ENCODE results near the gene DAPP1.
A peak's percentile ranks its signal among the peaks of the same experiment; 100 is the strongest.

The DAPP1 gene

DNA sequence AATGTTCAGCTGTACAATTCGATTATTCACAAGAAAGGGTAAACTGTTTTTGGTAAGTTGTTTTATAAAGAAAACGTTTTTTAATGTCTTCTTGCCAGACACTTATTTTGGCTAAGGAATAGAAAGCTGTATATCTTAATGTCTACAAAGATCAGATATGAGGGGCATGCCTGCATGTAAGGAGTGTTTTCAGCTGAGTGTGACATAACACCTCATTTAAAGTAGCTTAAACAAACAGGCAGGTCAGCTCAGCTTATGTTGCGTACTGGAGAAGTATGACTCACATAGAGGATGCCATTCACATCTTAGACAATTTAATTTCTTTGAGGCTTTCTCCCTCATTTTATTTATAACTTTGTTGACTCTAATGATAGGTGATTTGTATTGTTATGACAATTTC is 47.2 kb downstream of the DAPP1 start:
- ATAC-seq, result peak; percentile 43
- TF ChIP-seq TCF4 (CRISPR knock-in tag; IDR thresholded peaks at IDR 0.05; ENCODE audit: borderline replicate concordance), result no peak
- TF ChIP-seq PPARA (CRISPR knock-in tag; IDR thresholded peaks at IDR 0.05; ENCODE audit: borderline replicate concordance), result no peak
- TF ChIP-seq, protein P1, sequence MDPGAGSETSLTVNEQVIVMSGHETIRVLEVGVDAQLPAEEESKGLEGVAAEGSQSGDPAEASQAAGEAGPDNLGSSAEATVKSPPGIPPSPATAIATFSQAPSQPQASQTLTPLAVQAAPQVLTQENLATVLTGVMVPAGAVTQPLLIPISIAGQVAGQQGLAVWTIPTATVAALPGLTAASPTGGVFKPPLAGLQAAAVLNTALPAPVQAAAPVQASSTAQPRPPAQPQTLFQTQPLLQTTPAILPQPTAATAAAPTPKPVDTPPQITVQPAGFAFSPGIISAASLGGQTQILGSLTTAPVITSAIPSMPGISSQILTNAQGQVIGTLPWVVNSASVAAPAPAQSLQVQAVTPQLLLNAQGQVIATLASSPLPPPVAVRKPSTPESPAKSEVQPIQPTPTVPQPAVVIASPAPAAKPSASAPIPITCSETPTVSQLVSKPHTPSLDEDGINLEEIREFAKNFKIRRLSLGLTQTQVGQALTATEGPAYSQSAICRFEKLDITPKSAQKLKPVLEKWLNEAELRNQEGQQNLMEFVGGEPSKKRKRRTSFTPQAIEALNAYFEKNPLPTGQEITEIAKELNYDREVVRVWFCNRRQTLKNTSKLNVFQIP (CRISPR knock-in tag; IDR thresholded peaks at IDR 0.05; ENCODE audit: borderline replicate concordance, low read depth), result no peak
- no peak for TF ChIP-seq PATZ1 (CRISPR knock-in tag; IDR thresholded peaks at IDR 0.05; ENCODE audit: borderline replicate concordance)
- TF ChIP-seq ZNF565 (CRISPR knock-in tag; conservative IDR thresholded peaks at IDR 0.05; ENCODE audit: low read depth), result no peak

DNA sequence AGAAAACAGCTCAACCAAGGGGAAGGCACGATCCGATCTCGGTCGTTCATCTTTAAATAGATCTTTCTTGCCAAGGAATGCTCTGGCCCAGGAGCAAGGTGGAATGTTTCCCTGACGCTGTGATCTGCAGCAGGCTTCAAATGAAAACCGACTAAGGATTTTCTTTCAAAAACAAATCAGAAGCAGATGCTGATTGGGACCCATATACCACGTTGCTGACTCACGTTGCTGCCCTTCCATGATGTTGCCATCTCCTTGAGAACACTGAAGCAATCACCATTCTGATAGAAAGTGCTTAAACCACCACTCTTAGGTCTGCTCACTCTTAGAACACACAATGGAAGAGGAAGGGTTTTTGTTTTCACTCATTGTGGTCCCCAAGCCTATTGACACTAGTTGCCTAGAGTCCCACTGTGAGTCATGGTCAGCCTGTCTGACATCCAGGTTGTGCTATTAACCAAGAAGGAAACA is 51.5 kb downstream of the DAPP1 start:
- no peak for TF ChIP-seq SNAI2 (CRISPR knock-in tag; IDR thresholded peaks at IDR 0.05)
- TF ChIP-seq ZFP3 (CRISPR knock-in tag; IDR thresholded peaks at IDR 0.05), result no peak
- TF ChIP-seq, protein P2, sequence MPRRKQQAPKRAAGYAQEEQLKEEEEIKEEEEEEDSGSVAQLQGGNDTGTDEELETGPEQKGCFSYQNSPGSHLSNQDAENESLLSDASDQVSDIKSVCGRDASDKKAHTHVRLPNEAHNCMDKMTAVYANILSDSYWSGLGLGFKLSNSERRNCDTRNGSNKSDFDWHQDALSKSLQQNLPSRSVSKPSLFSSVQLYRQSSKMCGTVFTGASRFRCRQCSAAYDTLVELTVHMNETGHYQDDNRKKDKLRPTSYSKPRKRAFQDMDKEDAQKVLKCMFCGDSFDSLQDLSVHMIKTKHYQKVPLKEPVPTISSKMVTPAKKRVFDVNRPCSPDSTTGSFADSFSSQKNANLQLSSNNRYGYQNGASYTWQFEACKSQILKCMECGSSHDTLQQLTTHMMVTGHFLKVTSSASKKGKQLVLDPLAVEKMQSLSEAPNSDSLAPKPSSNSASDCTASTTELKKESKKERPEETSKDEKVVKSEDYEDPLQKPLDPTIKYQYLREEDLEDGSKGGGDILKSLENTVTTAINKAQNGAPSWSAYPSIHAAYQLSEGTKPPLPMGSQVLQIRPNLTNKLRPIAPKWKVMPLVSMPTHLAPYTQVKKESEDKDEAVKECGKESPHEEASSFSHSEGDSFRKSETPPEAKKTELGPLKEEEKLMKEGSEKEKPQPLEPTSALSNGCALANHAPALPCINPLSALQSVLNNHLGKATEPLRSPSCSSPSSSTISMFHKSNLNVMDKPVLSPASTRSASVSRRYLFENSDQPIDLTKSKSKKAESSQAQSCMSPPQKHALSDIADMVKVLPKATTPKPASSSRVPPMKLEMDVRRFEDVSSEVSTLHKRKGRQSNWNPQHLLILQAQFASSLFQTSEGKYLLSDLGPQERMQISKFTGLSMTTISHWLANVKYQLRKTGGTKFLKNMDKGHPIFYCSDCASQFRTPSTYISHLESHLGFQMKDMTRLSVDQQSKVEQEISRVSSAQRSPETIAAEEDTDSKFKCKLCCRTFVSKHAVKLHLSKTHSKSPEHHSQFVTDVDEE (CRISPR knock-in tag; IDR thresholded peaks at IDR 0.05), result no peak
- TF ChIP-seq ZC3H10 (CRISPR knock-in tag; IDR thresholded peaks at IDR 0.05), result no peak
- TF ChIP-seq TOX (CRISPR knock-in tag; IDR thresholded peaks at IDR 0.05; ENCODE audit: borderline replicate concordance), result no peak
- no peak for TF ChIP-seq ZNF8 (CRISPR knock-in tag; IDR thresholded peaks at IDR 0.05)
- no peak for TF ChIP-seq RARB (CRISPR knock-in tag; IDR thresholded peaks at IDR 0.05)
- no peak for TF ChIP-seq ISL1 (CRISPR knock-in tag; IDR thresholded peaks at IDR 0.05)
- no peak for TF ChIP-seq GLIS3 (CRISPR knock-in tag; IDR thresholded peaks at IDR 0.05)
- TF ChIP-seq OSR1 (CRISPR knock-in tag; IDR thresholded peaks at IDR 0.05), result no peak
- no peak for TF ChIP-seq ZFP30 (CRISPR knock-in tag; IDR thresholded peaks at IDR 0.05)
- no peak for TF ChIP-seq PPARA (CRISPR knock-in tag; IDR thresholded peaks at IDR 0.05; ENCODE audit: borderline replicate concordance)
- ATAC-seq, result peak; percentile 96

GRCh38 chr4:99872570-99872969 is 55.9 kb downstream of the DAPP1 start:
- no peak for TF ChIP-seq ESRRG (CRISPR knock-in tag; IDR thresholded peaks at IDR 0.05)
- TF ChIP-seq, protein P2 (CRISPR knock-in tag; IDR thresholded peaks at IDR 0.05), result no peak
- TF ChIP-seq CSRNP3 (CRISPR knock-in tag; IDR thresholded peaks at IDR 0.05), result no peak
- no peak for TF ChIP-seq OSR1 (CRISPR knock-in tag; IDR thresholded peaks at IDR 0.05)
- no peak for TF ChIP-seq ZNF565 (CRISPR knock-in tag; conservative IDR thresholded peaks at IDR 0.05; ENCODE audit: low read depth)
- no peak for TF ChIP-seq GLIS3 (CRISPR knock-in tag; IDR thresholded peaks at IDR 0.05)
- no peak for ATAC-seq
